GM23248 (cell line): ENCODE measurements around the gene DAB2IP.

Source experiments
- EZH2 ChIP-seq: fragments of 200-600 bp; sonication (generic); IDR thresholded peaks from 2 replicates; pipeline ENCODE4 v1.6.1; 2018; ENCODE audit warnings: antibody characterized with exemption, mild to moderate bottlenecking; ENCODE audit not compliant: insufficient read depth, poor library complexity, severe bottlenecking
- EZH2phosphoT487 ChIP-seq: fragments of 200-600 bp; sonication (generic); IDR thresholded peaks from 2 replicates; pipeline ENCODE4 v1.6.1; 2018; ENCODE audit warnings: antibody characterized with exemption, moderate library complexity, mild to moderate bottlenecking, low read depth; ENCODE audit not compliant: insufficient read depth

GRCh38 chr9:121670431-121670830 is 19.0 kb downstream of the DAB2IP start:
- TF ChIP-seq EZH2phosphoT487 = no peak
- TF ChIP-seq EZH2 = no peak
